ENCODE data around the gene ACSM4. TPM values are rescaled to one million over a fixed set of nuclear protein-coding genes. Genes with fewer than 3 reads are reported as not detected.

The ACSM4 gene
- total RNA-seq, 2 experiments from 2014 or later: not detected

GRCh38 chr12:7293670-7294069 lies 10.2 kb upstream of the ACSM4 start:
- Mint-ChIP-seq H3K9me3 (peaks cover 5% of the 10 kb centered on the region), H3K4me1 (ENCODE audit: low read depth) (no peaks in the 10 kb centered on the region), H3K36me3 (ENCODE audit: low read depth) (no peaks in the 10 kb centered on the region), H3K27ac (no peak overlapping the region), H3K27me3 (peaks cover 1% of the 10 kb centered on the region), H3K4me3 (no peak overlapping the region)
- no peak for DNase-seq
- ChIA-PET POLR2A (no interaction called here), CTCF (no interaction called here)
- ATAC-seq: no peak
- intact Hi-C loops (cut with micrococcal nuclease): no loop called here
- TF ChIP-seq, protein P1, sequence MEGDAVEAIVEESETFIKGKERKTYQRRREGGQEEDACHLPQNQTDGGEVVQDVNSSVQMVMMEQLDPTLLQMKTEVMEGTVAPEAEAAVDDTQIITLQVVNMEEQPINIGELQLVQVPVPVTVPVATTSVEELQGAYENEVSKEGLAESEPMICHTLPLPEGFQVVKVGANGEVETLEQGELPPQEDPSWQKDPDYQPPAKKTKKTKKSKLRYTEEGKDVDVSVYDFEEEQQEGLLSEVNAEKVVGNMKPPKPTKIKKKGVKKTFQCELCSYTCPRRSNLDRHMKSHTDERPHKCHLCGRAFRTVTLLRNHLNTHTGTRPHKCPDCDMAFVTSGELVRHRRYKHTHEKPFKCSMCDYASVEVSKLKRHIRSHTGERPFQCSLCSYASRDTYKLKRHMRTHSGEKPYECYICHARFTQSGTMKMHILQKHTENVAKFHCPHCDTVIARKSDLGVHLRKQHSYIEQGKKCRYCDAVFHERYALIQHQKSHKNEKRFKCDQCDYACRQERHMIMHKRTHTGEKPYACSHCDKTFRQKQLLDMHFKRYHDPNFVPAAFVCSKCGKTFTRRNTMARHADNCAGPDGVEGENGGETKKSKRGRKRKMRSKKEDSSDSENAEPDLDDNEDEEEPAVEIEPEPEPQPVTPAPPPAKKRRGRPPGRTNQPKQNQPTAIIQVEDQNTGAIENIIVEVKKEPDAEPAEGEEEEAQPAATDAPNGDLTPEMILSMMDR (IDR thresholded peaks at IDR 0.05): no peak

DNA sequence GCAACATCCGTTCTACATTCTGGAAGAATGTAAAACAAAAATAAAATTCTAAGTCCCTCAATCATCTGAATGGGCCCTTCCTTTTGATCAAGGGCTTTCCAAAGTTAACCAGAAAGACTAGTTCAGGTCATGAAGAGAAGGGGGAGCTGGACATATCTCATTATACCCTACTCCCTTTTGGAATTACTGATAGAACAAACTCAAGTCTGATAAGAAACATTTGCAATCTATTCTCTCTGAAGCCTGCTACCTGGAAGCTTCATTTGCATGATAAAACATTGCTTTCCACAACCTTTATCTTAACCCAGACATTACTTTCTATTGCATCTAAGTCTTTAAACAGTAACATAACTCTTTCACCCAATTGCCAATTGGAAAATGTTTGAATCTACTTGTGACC lies 8.3 kb upstream of the ACSM4 start:
- H3K36me3 Mint-ChIP-seq (ENCODE audit: low read depth): no peaks in the 10 kb centered on the region
- POLR2A ChIA-PET: no interaction called here
- intact Hi-C loops (cut with micrococcal nuclease): no loop called here

DNA sequence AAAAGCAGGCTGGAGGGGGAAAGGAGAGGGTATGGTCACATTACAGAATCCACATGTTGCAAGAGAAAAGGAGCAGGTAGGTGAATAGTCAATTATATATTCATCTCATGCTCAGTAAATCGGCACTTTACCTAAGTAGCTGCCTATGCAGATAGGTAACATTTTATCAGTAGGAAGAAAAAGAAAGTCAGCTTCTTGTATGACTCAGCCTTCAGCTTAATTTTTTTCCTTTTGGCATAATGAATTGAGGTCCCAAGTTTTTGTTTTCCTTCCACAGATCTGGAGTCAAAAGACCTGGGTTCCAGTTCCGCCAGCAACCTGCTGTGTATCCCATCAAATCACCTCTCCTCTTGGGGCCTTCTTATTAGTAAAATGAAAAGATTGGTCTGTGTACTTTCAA lies 6.0 kb upstream of the ACSM4 start:
- Mint-ChIP-seq H3K4me3 (no peak overlapping the region), H3K27me3 (peaks cover 4% of the 10 kb centered on the region), H3K36me3 (ENCODE audit: low read depth) (no peaks in the 10 kb centered on the region), H3K27ac (no peak overlapping the region), H3K9me3 (no peaks in the 10 kb centered on the region), H3K4me1 (ENCODE audit: low read depth) (no peaks in the 10 kb centered on the region)
- TF ChIP-seq, protein P1 (IDR thresholded peaks at IDR 0.05): no peak
- ChIA-PET POLR2A (no interaction called here), CTCF (no interaction called here)
- no peak for ATAC-seq
- intact Hi-C loops (cut with micrococcal nuclease): no loop called here
- no peak for DNase-seq

More for the DNA sequence above, 8.3 kb upstream of the ACSM4 start:
- DNase-seq (no peak), ATAC-seq (no peak)
- Mint-ChIP-seq H3K4me3 (no peak overlapping the region), H3K27ac (no peak overlapping the region), H3K27me3 (peaks cover 4% of the 10 kb centered on the region), H3K9me3 (peaks cover under 1% of the 10 kb centered on the region), H3K4me1 (ENCODE audit: low read depth) (no peaks in the 10 kb centered on the region)
- TF ChIP-seq, protein P1 (IDR thresholded peaks at IDR 0.05): no peak
- CTCF ChIA-PET: no interaction called here

GRCh38 chr12:7302266-7302986 lies 1.4 kb upstream of the ACSM4 start:
- Mint-ChIP-seq H3K27ac (no peak overlapping the region), H3K9me3 (no peaks in the 10 kb centered on the region), H3K36me3 (ENCODE audit: low read depth) (no peaks in the 10 kb centered on the region), H3K27me3 (peaks cover 2% of the 10 kb centered on the region), H3K4me1 (ENCODE audit: low read depth) (no peaks in the 10 kb centered on the region), H3K4me3 (no peak overlapping the region)
- ATAC-seq (no peak), DNase-seq (no peak)
- ChIA-PET CTCF (no interaction called here), POLR2A (no interaction called here)
- TF ChIP-seq, protein P1 (IDR thresholded peaks at IDR 0.05): no peak
- intact Hi-C loops (cut with micrococcal nuclease): no loop called here

GRCh38 chr12:7303230-7303629 lies 642 bp upstream of the ACSM4 start:
- peaks cover 2% of the 10 kb centered on the region for H3K27me3 Mint-ChIP-seq

More at GRCh38 chr12:7303230-7303629, 642 bp upstream of the ACSM4 start:
- TF ChIP-seq, protein P1 (IDR thresholded peaks at IDR 0.05): no peak
- ChIA-PET CTCF (no interaction called here), POLR2A (no interaction called here)
- intact Hi-C loops (cut with micrococcal nuclease): no loop called here
- Mint-ChIP-seq H3K4me1 (ENCODE audit: low read depth) (no peaks in the 10 kb centered on the region), H3K36me3 (ENCODE audit: low read depth) (no peaks in the 10 kb centered on the region), H3K27ac (no peak overlapping the region), H3K4me3 (no peak overlapping the region), H3K9me3 (no peaks in the 10 kb centered on the region)
- no peak for DNase-seq
- no peak for ATAC-seq
